K562 (cell line): ENCODE measurements around the gene EMC1. TPM values are rescaled to one million over a fixed set of nuclear protein-coding genes. Genes with fewer than 3 reads are reported as not detected.
A peak's percentile ranks its signal among the peaks of the same experiment; 100 is the strongest.

ENCODE experiments used
- ATAC-seq: fragments of 200-7000 bp; cut with Tn5 transposase; 3 replicates; pipeline ENCODE4 v1.9.1; 2020; ENCODE audit warnings: moderate library complexity
- BruUV-seq: library from RNA; stranded (reverse); fragments of 400-500 nt; replicated peaks from 2 replicates; lab custom pipeline; 2021; lab: Mats Ljungman, UMichigan
- CTCF ChIA-PET: fragments of 300-600 bp; formaldehyde crosslinking; extraction: SDS; loops from one replicate; lab custom pipeline; 2021; ENCODE audit warnings: low intra/inter-chr PET ratio; lab: Yijun Ruan, JAX
- POLR2A ChIA-PET: fragments of 300-600, 350-650 bp; sonication (Branson Sonifier 250); formaldehyde crosslinking; extraction: SDS; loops from one replicate; lab custom pipeline; 2021; ENCODE audit warnings: antibody characterized with exemption, inconsistent platforms; lab: Yijun Ruan, JAX
- DNase-seq, 4 experiments: peaks; one replicate each; pipeline versions ENCODE4 v3.0.0 to v3.0.0-alpha.2; 2011 to 2018; ENCODE audit warnings: low spot score in 3 of 4, mixed read lengths in 3 of 4; ENCODE audit errors: extremely low read depth in 1 of 4
- FAIRE-seq: peaks from 2 replicates; lab custom pipeline; 2011; peaks lifted over from hg19 to GRCh38; lab: Jason Lieb, UNC
- H2AFZ ChIP-seq: 2 replicates; pipeline ENCODE4 v1.6.0; 2011; ENCODE audit warnings: low read depth, low read length, control low read depth, inconsistent platforms
- H3K27ac ChIP-seq: fragments of 200-600 bp; 3 replicates; pipeline ENCODE4 v1.8.0; 2011; ENCODE audit warnings: low read depth, mild to moderate bottlenecking, control low read depth, inconsistent platforms, low read length, moderate library complexity, mixed read lengths; ENCODE audit errors: extremely low read depth
- H3K27me3 ChIP-seq, 2 experiments: fragments of 300-600 bp in 1 of 2; 2 replicates in 1 of 2; 3 replicates in 1 of 2; pipeline versions ENCODE4 v1.6.0 to v1.8.0; 2011; ENCODE audit warnings: inconsistent platforms in 2 of 2, low read length in 2 of 2, mild to moderate bottlenecking in 1 of 2, mixed read lengths in 1 of 2, moderate library complexity in 1 of 2; ENCODE audit not compliant: control insufficient read depth in 2 of 2, insufficient read depth in 2 of 2
- H3K36me3 ChIP-seq: fragments of 300-600 bp; 3 replicates; pipeline ENCODE4 v1.8.0; 2011; ENCODE audit warnings: mild to moderate bottlenecking, low read length, inconsistent platforms; ENCODE audit not compliant: control insufficient read depth, insufficient read depth
- H3K4me1 ChIP-seq, 2 experiments: fragments of 200-600 bp in 1 of 2; replicated peaks in 1 of 2; 2 replicates in 1 of 2; 3 replicates in 1 of 2; pipeline versions ENCODE4 v1.5.1 to v1.8.0; 2011; ENCODE audit warnings: inconsistent platforms in 2 of 2, low read length in 2 of 2, mild to moderate bottlenecking in 1 of 2, mixed read lengths in 1 of 2, moderate library complexity in 1 of 2; ENCODE audit not compliant: control insufficient read depth in 2 of 2, insufficient read depth in 2 of 2
- H3K4me2 ChIP-seq: 2 replicates; pipeline ENCODE4 v1.6.1; 2011; ENCODE audit warnings: low read length, control low read depth, inconsistent platforms, mixed read lengths; ENCODE audit not compliant: insufficient read depth
- H3K4me3 ChIP-seq: fragments of 200-600 bp; sonication (generic), shearing (Covaris generic); 2 replicates; pipeline ENCODE4 v1.5.1; 2016; ENCODE audit warnings: control low read depth, inconsistent platforms
- H3K79me2 ChIP-seq: fragments of 200-600 bp; 3 replicates; pipeline ENCODE4 v1.8.0; 2011; ENCODE audit warnings: low read length, inconsistent platforms; ENCODE audit not compliant: control insufficient read depth, insufficient read depth
- H3K9ac ChIP-seq, 2 experiments: 2 replicates each; pipeline versions ENCODE4 v1.6.0 to v1.6.1; 2011; ENCODE audit warnings: low read depth in 2 of 2, low read length in 2 of 2, control low read depth in 1 of 2, inconsistent platforms in 1 of 2, mild to moderate bottlenecking in 1 of 2, mixed read lengths in 1 of 2; ENCODE audit not compliant: insufficient read depth in 1 of 2
- H3K9me1 ChIP-seq: one replicate; pipeline ENCODE4 v1.6.0; 2011; ENCODE audit warnings: inconsistent platforms, mild to moderate bottlenecking, low read length, moderate library complexity; ENCODE audit not compliant: control insufficient read depth, insufficient read depth
- H3K9me3 ChIP-seq: replicated peaks from 2 replicates; pipeline ENCODE4 v1.5.1; 2011; ENCODE audit warnings: low read depth, low read length, inconsistent platforms; ENCODE audit not compliant: control insufficient read depth, insufficient read depth
- H4K20me1 ChIP-seq: replicated peaks from 2 replicates; pipeline ENCODE4 v1.6.1; 2011; ENCODE audit warnings: low read length, inconsistent platforms, mixed read lengths; ENCODE audit not compliant: control insufficient read depth, insufficient read depth
- ATF6 ChIP-seq: sonication (generic); formaldehyde crosslinking; IDR thresholded peaks from 2 replicates; pipeline ENCODE4 v1.4.0; 2020; ENCODE audit warnings: mild to moderate bottlenecking, missing genetic modification reagents
- ATF7 ChIP-seq: fragments of 450-650 bp; IDR thresholded peaks from 2 replicates; pipeline ENCODE4 v1.7.1; 2014; ENCODE audit warnings: mild to moderate bottlenecking, moderate library complexity
- BRCA1 ChIP-seq, 2 experiments: fragments of 450-650 bp in 1 of 2; sonication (generic) in 1 of 2; formaldehyde crosslinking in 1 of 2; IDR thresholded peaks; 2 replicates each; pipeline versions ENCODE4 v1.5.0 to v1.6.1; 2017 to 2020; ENCODE audit warnings: mild to moderate bottlenecking in 1 of 2, missing genetic modification reagents in 1 of 2
- CTCF ChIP-seq, 3 experiments: IDR thresholded peaks in 2 of 3; conservative IDR thresholded peaks in 1 of 3; 2 replicates each; pipeline ENCODE4 v1.5.1; 2011 to 2012; ENCODE audit warnings: low read length in 3 of 3, mild to moderate bottlenecking in 3 of 3, control low read depth in 2 of 3, improper control_type of control experiment in 1 of 3, inconsistent platforms in 1 of 3, low read depth in 1 of 3, mixed read lengths in 1 of 3, moderate library complexity in 1 of 3; ENCODE audit not compliant: insufficient read depth in 2 of 3
- IRF1 ChIP-seq: sonication (generic); formaldehyde crosslinking; IDR thresholded peaks from 2 replicates; pipeline ENCODE4 v1.8.0; 2022; ENCODE audit warnings: missing genetic modification reagents, mild to moderate bottlenecking, borderline replicate concordance
- TAF1 ChIP-seq: IDR thresholded peaks from 2 replicates; pipeline ENCODE4 v1.6.1; 2011; ENCODE audit warnings: mild to moderate bottlenecking, low read length, moderate library complexity; ENCODE audit not compliant: insufficient read depth, control insufficient read depth, severe bottlenecking; ENCODE audit errors: extremely low read depth
- ZBTB5 ChIP-seq: fragments of 450-650 bp; IDR thresholded peaks from 2 replicates; pipeline ENCODE4 v1.6.1; 2017; ENCODE audit warnings: antibody characterized with exemption
- ZNF165 ChIP-seq: fragments of 250-450 bp; sonication (Bioruptor Pico); IDR thresholded peaks from 2 replicates; pipeline ENCODE4 v1.4.0; 2020; ENCODE audit warnings: borderline replicate concordance
- ZNF589 ChIP-seq: fragments of 200-800 bp; sonication (Bioruptor generic); IDR thresholded peaks from 2 replicates; pipeline ENCODE4 v1.6.1; 2016; ENCODE audit warnings: low read depth, missing genetic modification characterization, missing compliant biosample characterization
- ZNF766 ChIP-seq: fragments of 200-800 bp; sonication (Bioruptor generic); conservative IDR thresholded peaks from 2 replicates; pipeline ENCODE4 v1.6.1; 2016; ENCODE audit warnings: missing genetic modification characterization, missing compliant biosample characterization
- WGBS: fragments of 100-300 bp; shearing (Covaris generic); methylation state at CpG from one replicate; pipeline ENCODE4 v1.1.6; 2016; ENCODE audit warnings: low coverage, mixed read lengths; ENCODE audit not compliant: insufficient coverage; ENCODE audit errors: missing lambda C conversion rate; 5-methylcytosine and 5-hydroxymethylcytosine counted together
- in situ Hi-C: fragments of 300-500 bp; cut with MboI; formaldehyde crosslinking; loops from 4 replicates; pipeline ENCODE4 v1.15.0; 2018; ENCODE audit warnings: inconsistent platforms, mixed read lengths
- intact Hi-C: fragments of 100-400 bp; cut with micrococcal nuclease; formaldehyde crosslinking; loops from 2 replicates; pipeline ENCODE4 v1.14.2; 2022
- polyA plus RNA-seq, 8 experiments: library from polyadenylated mRNA; depleted of rRNA in 4 of 8; stranded (reverse) in 5 of 8; unstranded in 3 of 8; fragments of >200 nt; fragmentation: Nextera tagmentation in 2 of 8; fragmentation: Illumina TruSeq in 1 of 8; extraction: Ambion mirVana in 2 of 8; extraction: Trizol in 1 of 8; gene quantifications; 2 replicates each; pipeline versions ENCODE4 v1.2.1 to v1.2.3, GENCODE V29; 2011 to 2014; ENCODE audit warnings: inconsistent platforms in 1 of 8, missing spikeins in 1 of 8
- total RNA-seq, 7 experiments: library from RNA; depleted of rRNA in 6 of 7; stranded (reverse); fragments of >200 nt in 6 of 7; fragmentation: Illumina TruSeq in 2 of 7; extraction: Trizol in 2 of 7; gene quantifications; 2 replicates each; pipeline versions ENCODE4 v1.2.1 to v1.2.3, GENCODE V29; 2011 to 2021; ENCODE audit warnings: low replicate concordance in 1 of 7

Gene EMC1
- total and polyA plus RNA-seq, 9 of the 15 experiments (the other 6 are each of a cell fraction or from before 2014, with no cell fraction given) = 17.8 to 88.2 (median 37.4) TPM

GRCh38 chr1:19240673-19241538 is 10.4 kb downstream of the EMC1 start:
- H3K9me1 ChIP-seq = no peaks in the 10 kb centered on the region
- H4K20me1 ChIP-seq = peaks cover 4% of the 10 kb centered on the region; the same call in 1 of the 2 replicates
- ChIA-PET CTCF (interaction anchor here (0.6 to 2.7 kb wide), 5 partner anchors 62 to 468 kb away, joined by 4 to 23 read pairs (median 5); no protein-coding TSS in a partner anchor), POLR2A (interaction anchor here (0.6 to 3.7 kb wide), 4 partner anchors 11 to 170 kb away, joined by 3 to 20 read pairs (median 4); partner anchors contain the start of genes EMC1 and MRTO4)
- BruUV-seq = no TSS peak
- DNase-seq (peak; percentile 74 to 86 (median 76)), FAIRE-seq (peak; percentile 98), ATAC-seq (peak; percentile 96)
- H3K36me3 ChIP-seq = peaks cover 91% of the 10 kb centered on the region
- H3K9ac ChIP-seq = no peak overlapping the region
- no peaks in the 10 kb centered on the region for H3K27me3 ChIP-seq
- H3K4me1 ChIP-seq = no peaks in the 10 kb centered on the region; a peak in 1 of 5 replicates
- H3K79me2 ChIP-seq = peaks cover 6% of the 10 kb centered on the region
- in situ Hi-C loops = loop anchor here (10.0 kb wide), 2 partner anchors 356 to 414 kb away; no protein-coding TSS in a partner anchor
- no peaks in the 10 kb centered on the region for H3K9me3 ChIP-seq
- WGBS = 74% methylated on average over 7 of the region's 7 CpGs
- H3K27ac ChIP-seq = no peak overlapping the region
- no peak overlapping the region for H3K4me2 ChIP-seq
- intact Hi-C loops = loop anchor here (2.0 to 10.0 kb wide), 3 partner anchors 62 to 326 kb away; no protein-coding TSS in a partner anchor
- H3K4me3 ChIP-seq = no peak overlapping the region
- no peak overlapping the region for H2AFZ ChIP-seq
- no peak for TF ChIP-seq ZNF766
- no peak for TF ChIP-seq ZBTB5
- peak; percentile 79 to 96 (median 90) for TF ChIP-seq CTCF (IDR thresholded peaks at IDR 0.05 in 2 of 3, conservative IDR thresholded peaks at IDR 0.05 in 1 of 3; ENCODE audit: insufficient read depth in 2 of 3, low read depth in 1 of 3, low read length in 3 of 3)
- TF ChIP-seq BRCA1 (IDR thresholded peaks at IDR 0.05) = no peak
- no peak for TF ChIP-seq BRCA1 (CRISPR knock-in tag; IDR thresholded peaks at IDR 0.05)
- no peak for TF ChIP-seq ZNF165 (CRISPR knock-in tag)
- peak; percentile 33; the same call in 1 of the 2 replicates for TF ChIP-seq ATF7
- no peak for TF ChIP-seq TAF1
- no peak for TF ChIP-seq IRF1
- TF ChIP-seq ATF6 (CRISPR knock-in tag) = no peak
- TF ChIP-seq ZNF589 (CRISPR knock-in tag) = no peak
